Activated T-cell treated with anti-CD3 and anti-CD28 coated beads for 1 hour (primary cell): ENCODE data around the gene POU3F1.

ENCODE experiments used
- DNase-seq: peaks from one replicate; pipeline ENCODE4 v3.0.0-alpha.2; 2020; ENCODE audit warnings: low read depth

The POU3F1 gene

GRCh38 chr1:38028105-38028591, 18.4 kb downstream of the POU3F1 start:
- no peak for DNase-seq

GRCh38 chr1:38027201-38028104, 19.1 kb downstream of the POU3F1 start:
- no peak for DNase-seq

GRCh38 chr1:38026592-38027200, 19.9 kb downstream of the POU3F1 start:
- DNase-seq: no peak

- DNase-seq: no peak
Observed at GRCh38 chr1:38025664-38026063, 20.9 kb downstream of the POU3F1 start.

- DNase-seq: no peak
Observed at GRCh38 chr1:38025233-38025632, 21.4 kb downstream of the POU3F1 start.

- no peak for DNase-seq
Observed at GRCh38 chr1:38022810-38023209, 23.8 kb downstream of the POU3F1 start.

DNA sequence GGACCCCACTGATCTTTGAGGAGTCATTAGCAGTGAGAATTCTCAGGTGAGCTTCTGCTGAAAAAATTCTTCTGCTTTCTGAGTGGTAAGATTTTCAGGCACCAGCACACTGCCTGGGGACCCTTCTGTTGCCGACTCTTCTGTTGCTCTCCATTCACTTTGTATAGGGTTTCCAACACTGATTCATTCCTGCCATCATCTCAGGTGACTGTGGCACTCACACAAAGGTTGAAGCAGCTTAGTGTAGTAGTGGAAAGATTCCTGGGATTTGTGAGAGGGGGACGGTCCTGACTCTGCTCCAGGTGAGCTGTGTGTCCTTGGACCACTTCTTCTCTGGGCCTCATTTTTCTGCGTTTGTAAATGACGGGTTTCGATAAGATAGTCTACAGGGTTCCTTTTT, 24.6 kb downstream of the POU3F1 start:
- no peak for DNase-seq

DNA sequence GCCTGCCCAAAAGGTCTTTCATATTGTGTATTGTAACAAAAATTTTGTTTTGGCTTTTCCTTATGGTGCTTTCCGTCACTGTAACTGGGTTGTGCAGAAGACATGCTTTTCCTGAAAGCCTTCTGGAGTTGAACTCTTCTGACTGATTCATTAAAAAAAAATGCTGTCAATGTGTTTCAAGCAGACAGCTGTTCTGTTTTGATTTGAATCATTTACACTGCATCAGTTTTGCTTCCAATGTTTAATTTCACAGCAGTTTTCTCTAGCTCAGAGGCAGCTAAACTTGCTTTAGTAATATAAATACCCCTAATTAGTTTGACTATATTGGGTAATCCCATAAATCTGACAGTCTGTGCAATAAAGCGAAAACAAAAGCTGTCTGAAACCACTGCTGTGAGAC, 26.2 kb downstream of the POU3F1 start:
- no peak for DNase-seq

GRCh38 chr1:38018864-38019343, 27.7 kb downstream of the POU3F1 start:
- DNase-seq: no peak

- no peak for DNase-seq
Observed at GRCh38 chr1:38015978-38016725, 30.4 kb downstream of the POU3F1 start.

DNA sequence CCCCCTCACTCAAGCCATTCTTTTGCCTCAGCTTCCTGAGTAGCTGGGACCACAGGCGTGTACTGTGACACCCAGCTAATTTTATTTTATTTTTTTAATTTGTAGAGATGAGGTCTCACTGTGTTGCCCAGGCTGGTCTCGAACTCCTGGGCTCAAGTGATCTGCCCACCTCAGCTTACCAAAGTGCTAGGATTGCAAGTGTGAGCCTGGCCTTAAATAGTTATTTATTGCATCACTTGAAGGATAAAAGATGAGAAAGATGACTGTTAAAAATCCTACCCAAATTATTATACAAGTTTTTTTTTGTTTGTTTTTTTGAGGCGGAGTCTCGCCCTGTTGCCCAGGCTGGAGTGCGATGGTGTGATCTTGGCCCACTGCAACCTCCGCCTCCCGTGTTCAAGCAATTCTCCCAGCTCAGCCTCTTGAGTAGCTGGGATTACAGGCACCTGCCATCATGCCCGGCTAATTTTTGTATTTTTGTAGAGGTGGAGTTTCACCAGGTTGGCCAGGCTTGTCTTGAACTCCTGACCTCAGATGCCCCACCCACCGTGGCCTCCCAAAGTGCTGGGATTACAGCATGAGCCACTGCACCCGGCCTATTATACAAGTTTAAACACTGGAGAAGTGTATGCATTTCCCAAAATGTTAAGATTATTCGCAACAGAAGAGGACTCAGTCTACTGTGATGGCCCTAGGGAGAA, 31.7 kb downstream of the POU3F1 start:
- no peak for DNase-seq

DNA sequence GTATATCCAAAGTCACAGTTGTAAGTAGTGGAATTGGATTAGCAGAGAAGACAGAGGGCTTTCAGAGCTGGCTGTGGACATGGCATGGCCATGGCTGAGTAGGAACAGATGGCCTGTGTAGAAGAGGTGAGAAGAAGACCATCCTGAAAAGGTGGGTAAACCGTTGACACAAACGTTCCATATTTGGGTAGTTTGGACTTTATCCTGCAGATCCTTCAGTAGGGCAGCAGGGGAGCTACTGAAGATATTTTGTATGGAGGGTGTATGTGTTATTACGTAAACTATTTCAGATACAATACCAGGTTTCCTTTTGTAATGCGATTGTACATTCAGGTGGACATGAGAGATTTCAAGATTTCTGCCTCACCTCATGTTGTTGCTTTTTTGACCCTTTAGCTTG, 32.4 kb downstream of the POU3F1 start:
- no peak for DNase-seq

DNA sequence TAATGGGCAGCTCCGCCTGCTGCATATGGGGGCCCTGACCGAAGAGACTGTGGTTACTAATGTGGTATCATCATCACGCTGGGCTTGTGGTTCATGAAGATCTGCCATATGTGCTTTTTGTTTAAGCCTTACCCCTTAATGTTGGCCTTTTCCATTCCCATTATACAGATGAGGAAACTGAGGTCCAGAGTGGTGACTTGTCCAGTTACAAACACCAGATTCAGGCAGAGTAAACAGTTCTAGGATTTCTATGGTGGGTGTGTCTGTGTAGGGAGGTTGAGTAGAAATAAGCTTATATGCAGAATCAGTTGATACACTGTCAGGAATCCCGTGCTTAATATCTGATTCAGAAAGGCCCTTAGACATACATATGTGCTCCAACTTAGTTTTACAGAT, 33.4 kb downstream of the POU3F1 start:
- DNase-seq: no peak

DNA sequence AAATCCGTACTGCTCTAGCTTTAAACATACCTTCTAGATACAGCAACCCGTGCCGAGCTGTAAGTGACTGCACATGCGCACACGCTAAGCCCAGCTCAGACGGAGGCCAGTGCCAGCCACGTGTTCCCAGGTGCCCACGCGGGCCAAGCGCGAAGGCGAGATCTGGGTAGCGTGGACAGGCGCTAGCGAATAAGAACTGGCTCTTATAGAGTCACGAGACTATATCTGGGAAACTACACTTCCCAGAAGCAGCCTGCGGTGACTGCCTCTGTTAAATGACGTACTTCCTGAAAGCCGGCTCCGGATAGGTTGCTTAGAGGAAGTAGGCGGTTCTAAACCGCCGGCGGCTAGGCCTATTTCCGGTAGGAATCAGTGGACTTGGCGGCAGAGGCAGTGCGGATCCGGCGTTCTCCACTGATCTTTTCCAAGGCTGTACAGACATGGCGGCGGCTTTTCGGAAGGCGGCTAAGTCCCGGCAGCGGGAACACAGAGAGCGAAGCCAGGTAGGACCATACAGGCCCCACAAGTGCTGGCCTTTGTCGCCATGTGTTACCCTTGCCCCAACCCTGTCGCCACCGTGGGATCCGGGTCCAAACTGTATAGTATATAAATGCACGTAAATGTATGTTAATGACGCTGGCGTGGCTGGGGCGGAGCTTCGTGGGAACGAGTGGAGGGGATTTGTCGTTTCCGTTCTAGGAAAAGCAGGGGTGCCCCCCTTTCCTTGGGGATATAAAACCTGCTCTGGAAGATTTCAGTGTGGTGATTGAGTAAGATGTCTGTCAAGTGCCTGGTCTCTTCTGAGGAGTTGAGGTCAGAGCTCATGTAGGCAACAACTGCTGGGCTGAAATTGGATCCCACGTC, 34.0 kb downstream of the POU3F1 start, which contains the start of gene UTP11:
Gene UTP11 (plus strand): TSS at position 372 of the 864 bp plus-strand sequence. CDS start 69 bp downstream, at position 441.
- peak; percentile 75 for DNase-seq

GRCh38 chr1:38009841-38010180, 36.8 kb downstream of the POU3F1 start:
- DNase-seq: no peak

- DNase-seq: no peak
Observed at GRCh38 chr1:38009088-38009840, 37.3 kb downstream of the POU3F1 start.

GRCh38 chr1:38006008-38006828, 40.4 kb downstream of the POU3F1 start:
- DNase-seq: no peak

- no peak for DNase-seq
Observed at GRCh38 chr1:38005195-38006007, 41.2 kb downstream of the POU3F1 start, which contains the start of gene FHL3. FHL3 (minus strand) TSS chr1:38005514; CDS start chr1:37999412, 6,102 bp downstream.
